Daoy (cell line): ENCODE data around the gene NFYA. TPM values are rescaled to one million over a fixed set of nuclear protein-coding genes. Genes with fewer than 3 reads are reported as not detected.
"Not testable (repeated sequence)": the region's sequence is repeated elsewhere in the genome, so short reads cannot be mapped to it uniquely, and the experiment has no call there.

Source experiments
- DNase-seq: peaks from one replicate; pipeline ENCODE4 v3.0.0-alpha.2; 2015; ENCODE audit warnings: low read depth
- total RNA-seq: library from RNA; depleted of rRNA; stranded (reverse); fragments of >200 nt; shearing (Covaris generic); gene quantifications from 2 replicates; pipeline ENCODE4 v1.2.3, GENCODE V29; 2014; rRNA removed

NFYA gene
- total RNA-seq, 1 experiment from 2014 or later: 13.1 TPM

- DNase-seq: not testable (repeated sequence)
These were observed 42.3 kb downstream of the NFYA start for GRCh38 chr6:41115027-41115426.

- DNase-seq: no peak
These were observed 46.7 kb downstream of the NFYA start for GRCh38 chr6:41119508-41119907.

GRCh38 chr6:41120058-41120457 lies 47.3 kb downstream of the NFYA start:
- DNase-seq: no peak

GRCh38 chr6:41122373-41122772 lies 49.6 kb downstream of the NFYA start:
- no peak for DNase-seq

- no peak for DNase-seq
These were observed 50.1 kb downstream of the NFYA start for GRCh38 chr6:41122918-41123317.

GRCh38 chr6:41125282-41125681 lies 52.5 kb downstream of the NFYA start:
- no peak for DNase-seq

GRCh38 chr6:41132254-41132653 lies 59.5 kb downstream of the NFYA start:
- DNase-seq: no peak

- no peak for DNase-seq
These were observed 62.5 kb downstream of the NFYA start for GRCh38 chr6:41135062-41135832.

- DNase-seq: no peak
These were observed 64.1 kb downstream of the NFYA start for GRCh38 chr6:41136911-41137310.

- no peak for DNase-seq
These were observed 75.1 kb downstream of the NFYA start for GRCh38 chr6:41147917-41148316.

Other genes starting within 250 kb of the NFYA start
- 0.11 TPM in 1 of 2 replicates, not detected in the other for gene UNC5CL, start 33.8 kb upstream of the NFYA start, total RNA-seq
- not detected in 2 replicates for gene TSPO2, start 30.5 kb upstream of the NFYA start, total RNA-seq
- gene APOBEC2, start 19.8 kb upstream of the NFYA start, total RNA-seq: not detected in 2 replicates
- 28.8 and 29.0 TPM in 2 replicates for gene OARD1, start 618 bp upstream of the NFYA start, total RNA-seq
- gene TREML1, start 81.4 kb downstream of the NFYA start, total RNA-seq: not detected in 2 replicates
- gene TREM2, start 90.1 kb downstream of the NFYA start, total RNA-seq: not detected in 2 replicates
- gene TREML2, start 128.2 kb downstream of the NFYA start, total RNA-seq: not detected in 2 replicates
- not detected in 2 replicates for gene TREML4, start 155.4 kb downstream of the NFYA start, total RNA-seq
- gene TREM1, start 213.7 kb downstream of the NFYA start, total RNA-seq: not detected in 2 replicates